Medulla oblongata (tissue), 1 donor: ENCODE results near the gene CTDSP1.
A peak's percentile ranks its signal among the peaks of the same experiment; 100 is the strongest.

ENCODE experiments used
- DNase-seq: peaks from one replicate; pipeline ENCODE4 v3.0.0-alpha.2; 2015; ENCODE audit errors: extremely low spot score

Gene CTDSP1

GRCh38 chr2:218399391-218400166 is at the start of gene CTDSP1:
Gene CTDSP1, plus strand, starts transcription at chr2:218399868. Its CDS starts 223 bp downstream, at chr2:218400091.
- peak; percentile 95 for DNase-seq

- DNase-seq, result no peak
Measured at GRCh38 chr2:218354045-218354444, 45.6 kb upstream of the CTDSP1 start.

GRCh38 chr2:218354850-218355443 is 44.7 kb upstream of the CTDSP1 start:
- DNase-seq, result no peak

GRCh38 chr2:218357236-218358177 is 42.2 kb upstream of the CTDSP1 start:
- DNase-seq, result no peak

- DNase-seq, result peak; percentile 64
Measured at GRCh38 chr2:218360453-218360852, 39.2 kb upstream of the CTDSP1 start.

- DNase-seq, result no peak
Measured at GRCh38 chr2:218362606-218363005, 37.1 kb upstream of the CTDSP1 start.

GRCh38 chr2:218363736-218364135 is 35.9 kb upstream of the CTDSP1 start:
- DNase-seq, result no peak

GRCh38 chr2:218364196-218364595 is 35.5 kb upstream of the CTDSP1 start:
- no peak for DNase-seq

- no peak for DNase-seq
Measured at GRCh38 chr2:218366621-218367414, 32.9 kb upstream of the CTDSP1 start.

GRCh38 chr2:218367415-218368149 is 32.1 kb upstream of the CTDSP1 start:
- peak; percentile 85 for DNase-seq

GRCh38 chr2:218368150-218368528 is 31.5 kb upstream of the CTDSP1 start:
- DNase-seq, result no peak

GRCh38 chr2:218368621-218369153 is 31.0 kb upstream of the CTDSP1 start:
- peak; percentile 26 for DNase-seq

GRCh38 chr2:218369330-218369729 is 30.3 kb upstream of the CTDSP1 start:
- DNase-seq, result no peak

GRCh38 chr2:218370410-218371063 is 29.1 kb upstream of the CTDSP1 start:
- DNase-seq, result peak; percentile 70

- DNase-seq, result no peak
Measured at GRCh38 chr2:218371983-218372350, 27.7 kb upstream of the CTDSP1 start.

- no peak for DNase-seq
Measured at GRCh38 chr2:218374795-218375194, 24.9 kb upstream of the CTDSP1 start.

- DNase-seq, result no peak
Measured at GRCh38 chr2:218375212-218375611, 24.5 kb upstream of the CTDSP1 start.

- DNase-seq, result no peak
Measured at GRCh38 chr2:218378053-218378452, 21.6 kb upstream of the CTDSP1 start.

GRCh38 chr2:218381916-218382366 is 17.7 kb upstream of the CTDSP1 start, which contains the start of gene SLC11A1:
Gene SLC11A1, plus strand, starts transcription at chr2:218382273. Its CDS starts 96 bp downstream, at chr2:218382369.
- peak; percentile 79 for DNase-seq

GRCh38 chr2:218382785-218383184 is 16.9 kb upstream of the CTDSP1 start:
- no peak for DNase-seq
